Stromal cell of bone marrow (primary cell): Measurements from ENCODE around the gene SYT13.

Experiments
- DNase-seq: peaks from one replicate; pipeline ENCODE4 v3.0.0-alpha.2; 2012; ENCODE audit warnings: low read depth

SYT13 gene

DNA sequence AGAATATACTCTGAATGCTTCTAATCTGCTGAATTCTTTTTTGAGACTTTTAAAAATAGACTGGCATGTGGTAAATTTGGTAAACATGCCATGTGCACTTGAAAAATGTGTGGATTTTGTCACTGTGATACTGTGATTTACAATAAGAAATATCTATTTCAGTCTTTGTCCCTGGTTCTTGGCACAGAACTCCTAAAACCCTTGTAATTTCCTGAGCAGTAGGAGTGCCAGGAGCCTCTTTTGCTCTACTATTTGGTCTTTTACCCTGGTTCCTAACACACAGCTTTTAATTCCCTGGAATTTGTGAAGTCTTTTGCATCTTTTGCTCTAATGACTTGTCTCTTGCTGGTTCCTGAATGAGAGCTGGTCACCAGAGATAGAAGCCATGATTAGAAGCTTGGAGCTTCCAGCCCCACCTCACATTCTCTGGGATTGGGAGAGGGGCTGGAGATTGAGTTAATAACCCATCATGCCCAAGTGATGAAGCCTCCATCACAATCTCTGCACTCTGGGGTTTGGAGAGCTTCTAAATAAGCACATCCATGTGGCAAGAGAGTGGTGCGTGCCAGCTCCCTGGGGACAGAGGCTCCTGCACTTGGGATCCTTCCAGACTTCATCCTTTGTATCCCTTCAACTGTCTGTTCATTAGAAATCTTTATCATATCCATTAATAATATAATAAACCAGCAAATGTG, 27.2 kb upstream of the SYT13 start:
- no peak for DNase-seq

DNA sequence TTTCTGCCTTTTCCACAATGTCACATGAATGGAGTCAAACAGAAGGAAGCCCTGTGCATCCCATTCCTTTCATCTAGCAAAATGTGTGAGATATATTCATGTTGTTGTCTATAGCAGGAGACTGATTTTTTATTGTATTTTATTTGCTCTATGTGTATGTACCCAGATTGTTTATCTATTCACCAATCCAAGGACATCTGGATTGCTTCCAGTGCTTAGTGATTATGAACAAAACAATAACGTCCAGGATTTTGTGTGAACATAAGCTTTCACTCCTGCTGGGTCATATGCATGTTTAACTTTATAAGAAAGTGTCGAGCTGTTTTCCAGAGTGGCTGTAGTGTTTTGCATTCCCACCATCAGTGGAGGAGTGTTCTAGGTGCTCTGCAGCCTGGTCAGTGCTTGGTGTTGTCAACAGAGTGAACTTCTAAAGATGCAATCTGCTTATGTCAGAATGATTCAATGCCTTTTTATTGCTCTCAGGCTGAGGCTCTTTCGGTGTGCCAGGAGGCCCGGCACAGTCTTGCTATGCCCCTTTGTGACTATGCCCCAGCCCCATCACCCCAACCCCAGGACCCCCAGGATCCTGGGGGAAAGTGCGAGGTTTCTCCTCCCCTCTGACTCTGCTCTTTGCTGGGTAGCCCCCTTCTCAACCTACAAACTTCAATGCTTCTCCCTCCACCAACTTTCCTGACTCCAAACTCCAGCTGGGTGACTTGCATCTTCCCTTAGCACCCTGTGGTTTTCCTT, 19.9 kb upstream of the SYT13 start:
- no peak for DNase-seq

DNA sequence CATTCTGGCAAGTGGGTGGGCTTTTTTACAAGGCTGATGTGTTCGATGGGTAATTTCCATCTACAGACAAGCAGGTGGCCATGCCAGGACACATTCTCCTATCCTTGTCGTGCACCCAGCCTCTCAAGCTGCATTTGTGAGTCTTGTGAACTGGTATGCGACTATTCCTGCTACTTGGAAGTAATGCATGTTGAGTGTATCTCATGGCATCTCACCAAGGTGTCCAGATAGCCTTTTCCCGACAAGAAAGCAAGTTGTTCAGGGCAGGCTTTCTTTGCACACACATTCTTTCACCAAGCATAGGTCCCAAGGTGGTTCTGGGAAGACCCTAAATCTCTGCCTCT, 18.8 kb upstream of the SYT13 start:
- DNase-seq: no peak

DNA sequence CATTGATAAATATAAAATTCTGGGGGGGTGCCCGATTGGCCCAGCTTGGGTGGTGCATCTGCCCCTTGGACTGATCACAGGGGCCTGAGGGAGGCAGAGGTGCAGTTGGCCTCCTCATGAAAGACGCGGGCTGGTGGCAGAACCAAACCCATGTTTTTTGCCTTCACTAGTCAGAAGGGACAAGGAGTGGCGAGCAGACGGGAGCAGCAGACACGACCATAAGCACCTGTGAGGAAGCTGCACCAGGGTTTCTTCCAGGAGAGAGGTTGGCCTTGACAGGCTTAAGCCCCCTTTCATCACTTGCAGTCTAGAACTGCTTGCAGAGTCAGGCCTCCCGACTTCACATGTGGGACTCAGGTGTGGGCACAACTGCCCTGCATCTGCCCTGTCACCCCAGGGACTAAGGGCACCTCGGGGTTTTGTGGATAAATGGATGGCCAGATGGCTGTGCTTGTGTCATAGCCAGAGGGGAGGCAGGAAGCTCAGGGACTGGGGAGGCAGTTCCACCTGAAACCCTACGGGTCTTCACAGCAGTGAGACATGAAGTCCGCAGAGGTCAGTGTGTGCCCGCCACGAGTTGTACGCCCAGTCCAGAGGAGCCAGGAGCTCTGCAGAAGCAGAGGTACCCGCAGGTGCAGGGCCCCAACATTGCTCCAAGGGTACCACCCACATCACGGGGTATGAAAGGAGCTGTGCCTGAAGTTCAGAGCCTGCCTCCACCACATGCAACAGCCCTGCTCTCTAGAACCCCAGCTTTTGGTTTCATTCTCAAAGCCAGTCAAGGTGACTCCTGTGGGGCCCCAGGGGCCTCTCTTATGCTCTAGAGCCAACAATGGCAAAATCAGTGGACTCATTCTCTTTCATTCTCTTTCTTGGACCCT, 18.2 kb upstream of the SYT13 start:
- DNase-seq: no peak

DNA sequence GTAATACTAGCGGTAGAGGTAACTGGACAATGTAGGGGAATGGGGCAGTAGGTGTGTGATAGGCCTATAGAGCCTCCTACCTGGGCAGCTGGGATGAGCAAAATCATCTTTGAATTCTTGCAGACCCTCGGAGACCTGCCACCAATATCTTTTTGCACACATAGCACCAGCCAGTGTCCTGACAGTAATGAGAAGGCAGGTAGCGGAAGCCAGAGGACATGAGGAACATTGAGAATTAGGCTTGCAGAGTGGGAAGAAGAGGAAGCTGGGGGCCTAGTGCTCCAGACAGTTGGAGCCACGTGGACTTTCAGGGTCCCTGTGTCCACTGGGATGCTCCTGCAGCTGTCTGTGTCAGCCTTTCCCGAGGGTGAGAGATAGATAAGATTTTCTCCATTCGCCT, 17.2 kb upstream of the SYT13 start:
- DNase-seq: no peak

DNA sequence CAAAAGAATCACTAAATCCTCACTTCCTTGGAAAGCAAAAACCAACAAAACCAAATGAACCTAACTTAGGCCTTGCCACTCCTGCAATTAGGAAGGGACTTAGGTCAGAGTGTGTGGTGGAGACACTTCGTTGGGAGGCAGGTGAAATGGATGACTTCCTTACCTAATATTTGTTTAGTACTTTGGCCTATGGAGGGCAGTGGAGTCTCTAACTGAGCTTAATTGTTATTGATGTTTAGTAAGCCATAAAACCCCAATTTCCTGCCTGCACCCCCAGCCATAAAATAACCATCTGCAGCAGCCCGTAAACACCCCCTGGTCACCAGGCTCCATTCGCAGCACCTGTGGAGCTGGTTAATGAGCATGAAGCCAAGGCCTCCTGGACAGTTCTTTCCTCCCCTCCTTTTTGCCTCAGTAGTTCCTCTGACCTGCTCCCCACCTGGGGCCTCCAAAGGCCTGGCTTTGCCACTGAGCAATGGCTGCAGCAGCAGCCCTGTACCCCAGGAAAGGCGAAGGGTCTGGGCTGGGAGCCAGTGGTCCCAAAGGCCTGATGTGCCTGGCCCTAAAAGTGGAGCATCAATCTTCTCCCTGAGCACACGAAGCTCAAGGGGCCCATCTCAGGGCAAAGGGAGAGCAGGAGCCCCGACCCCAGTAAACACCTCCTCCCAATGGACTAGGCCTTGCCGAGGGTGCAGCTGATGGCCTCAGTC, 15.6 kb upstream of the SYT13 start:
- no peak for DNase-seq

DNA sequence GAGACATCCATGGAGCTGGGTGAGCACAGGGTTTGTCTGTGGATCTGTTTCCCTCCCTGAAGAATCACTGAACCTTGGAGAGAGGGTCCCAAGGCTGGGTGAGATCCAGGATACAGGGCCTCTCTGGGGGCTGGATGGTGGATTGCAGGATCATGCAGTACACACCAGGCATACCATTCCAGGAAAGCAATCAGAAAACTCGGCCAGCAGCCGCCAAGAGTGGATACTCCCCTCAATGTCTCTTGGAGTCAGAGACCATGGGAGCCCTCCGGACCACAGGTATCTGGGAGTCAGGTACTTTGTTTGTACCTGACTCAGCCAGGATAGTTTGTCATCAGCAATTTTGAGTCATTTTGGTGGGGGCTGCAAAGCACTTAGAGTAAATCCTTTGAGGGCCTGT, 14.6 kb upstream of the SYT13 start:
- DNase-seq: no peak

DNA sequence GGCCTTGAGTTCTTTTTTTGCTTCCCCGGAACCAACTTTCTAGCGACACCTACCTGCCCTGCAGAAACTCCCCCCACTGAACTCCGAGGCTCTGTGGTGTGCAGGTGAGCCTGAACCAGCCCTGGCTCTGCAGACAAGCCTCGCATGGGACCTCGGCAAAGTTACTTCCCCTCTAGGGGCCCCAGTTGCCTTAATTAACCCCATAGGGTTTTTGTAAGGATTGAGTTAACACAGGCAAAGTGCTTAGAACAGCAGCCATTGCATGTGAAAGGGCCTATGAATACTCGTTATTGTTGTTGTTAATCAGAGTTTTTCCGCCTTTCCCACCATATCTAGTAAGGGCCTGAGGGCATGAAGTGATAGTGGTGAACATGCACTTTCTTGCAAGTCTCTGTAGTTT, 12.6 kb upstream of the SYT13 start:
- no peak for DNase-seq

DNA sequence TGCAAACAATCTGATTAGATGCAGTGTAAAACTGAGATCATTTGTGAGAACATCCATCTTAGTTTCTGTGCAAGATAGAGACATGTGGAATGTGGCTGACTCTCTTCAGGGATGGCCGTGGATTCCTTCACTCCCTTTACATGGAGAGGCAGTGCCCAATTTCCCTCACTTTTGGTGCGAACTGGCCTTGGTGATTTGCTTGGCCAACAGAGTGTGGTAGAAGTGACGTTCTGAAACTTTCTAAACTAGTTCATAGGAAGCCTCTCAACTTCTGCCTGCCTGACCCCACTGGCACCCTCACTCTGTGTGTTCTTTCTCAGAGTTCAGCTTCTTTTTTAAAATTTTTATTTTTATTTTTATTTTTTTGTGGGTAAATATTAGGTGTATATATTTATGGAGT, 9.9 kb upstream of the SYT13 start:
- no peak for DNase-seq

DNA sequence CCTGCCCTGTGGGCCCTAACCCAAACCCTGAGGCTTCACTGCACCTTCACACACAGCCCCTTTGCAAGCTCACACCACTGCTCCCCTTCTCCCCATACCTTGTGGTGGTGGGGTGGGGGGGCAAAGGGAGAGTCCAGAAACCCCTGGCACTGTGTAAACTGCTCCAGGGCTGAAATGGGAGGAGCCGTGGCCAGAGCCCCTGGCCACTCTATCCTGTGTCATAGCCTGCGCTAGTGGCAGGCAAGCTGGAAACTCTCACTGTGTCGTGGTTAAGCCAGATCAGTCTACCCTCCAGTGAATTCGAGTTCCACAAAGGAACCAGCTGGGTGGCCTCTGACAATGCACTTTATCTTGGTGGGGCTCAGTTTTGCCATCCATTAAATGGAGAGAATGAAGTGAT, 8.4 kb upstream of the SYT13 start:
- no peak for DNase-seq

DNA sequence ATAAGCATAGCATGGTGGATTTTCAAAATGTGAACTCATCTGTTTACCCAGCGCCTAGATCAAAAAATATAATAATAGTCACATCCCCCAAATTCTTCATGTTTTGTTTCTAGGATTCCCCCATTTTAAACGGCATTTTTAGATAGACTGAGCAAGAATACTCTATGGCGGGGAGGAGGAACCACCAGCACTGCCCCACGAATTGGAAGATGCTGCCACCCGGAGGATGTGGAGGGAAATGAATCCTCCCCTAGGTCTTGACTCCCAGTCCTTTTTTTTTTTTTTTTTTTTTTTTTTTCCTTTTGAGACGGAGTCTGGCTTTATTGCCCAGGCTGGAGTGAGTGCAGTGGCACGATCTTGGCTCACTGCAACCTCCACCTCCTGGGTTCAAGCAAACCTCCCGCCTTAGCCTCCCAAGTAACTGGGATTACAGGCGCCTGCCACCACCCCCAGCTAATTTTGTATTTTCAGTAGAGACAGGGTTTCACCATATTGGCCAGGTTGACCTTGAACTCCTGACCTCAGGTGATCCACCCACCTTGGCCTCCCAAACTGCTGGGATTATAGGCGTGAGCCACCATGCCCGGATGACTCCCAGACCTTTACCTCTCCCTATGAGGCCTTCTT, 7.5 kb upstream of the SYT13 start:
- peak; percentile 79 for DNase-seq

DNA sequence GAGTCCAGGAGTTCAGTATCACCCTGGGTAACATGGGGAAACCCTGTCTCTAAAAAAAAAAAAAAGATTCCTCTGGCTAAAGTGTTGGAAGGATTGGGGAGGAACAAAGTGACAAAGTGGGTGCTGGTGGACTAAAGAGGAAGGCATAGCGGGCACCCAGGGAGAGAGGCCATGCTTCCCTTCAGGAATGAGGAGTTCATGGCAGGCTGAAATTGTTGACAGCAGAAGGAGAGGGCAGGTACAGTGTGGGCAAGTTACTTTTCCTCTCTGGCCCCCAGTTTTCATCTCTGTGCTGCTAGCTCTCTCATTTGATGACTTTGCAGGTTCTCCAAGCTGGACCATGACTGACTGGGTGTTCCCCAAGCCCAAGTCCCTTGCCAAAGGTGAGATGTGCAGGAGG, 4.4 kb upstream of the SYT13 start:
- DNase-seq: no peak

DNA sequence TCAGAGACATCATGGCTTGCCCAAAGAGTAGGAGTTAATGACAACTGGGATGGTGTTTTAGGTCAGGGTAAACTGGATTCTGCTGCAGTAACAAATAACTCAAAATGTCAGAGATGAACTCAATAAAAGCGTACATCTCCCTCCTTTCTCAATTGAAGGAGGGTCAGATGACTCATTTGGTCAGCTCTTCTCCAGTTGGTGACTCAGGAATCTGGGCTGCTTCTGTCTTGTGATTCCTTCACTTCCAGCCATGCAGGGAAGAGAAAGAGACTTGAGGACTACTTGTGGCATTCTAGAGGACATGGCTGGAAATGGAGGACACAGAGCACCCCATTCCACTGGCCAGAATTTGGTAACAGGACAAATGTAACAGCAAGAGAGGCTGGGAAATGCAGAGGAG, 3.2 kb upstream of the SYT13 start:
- DNase-seq: peak; percentile 69

DNA sequence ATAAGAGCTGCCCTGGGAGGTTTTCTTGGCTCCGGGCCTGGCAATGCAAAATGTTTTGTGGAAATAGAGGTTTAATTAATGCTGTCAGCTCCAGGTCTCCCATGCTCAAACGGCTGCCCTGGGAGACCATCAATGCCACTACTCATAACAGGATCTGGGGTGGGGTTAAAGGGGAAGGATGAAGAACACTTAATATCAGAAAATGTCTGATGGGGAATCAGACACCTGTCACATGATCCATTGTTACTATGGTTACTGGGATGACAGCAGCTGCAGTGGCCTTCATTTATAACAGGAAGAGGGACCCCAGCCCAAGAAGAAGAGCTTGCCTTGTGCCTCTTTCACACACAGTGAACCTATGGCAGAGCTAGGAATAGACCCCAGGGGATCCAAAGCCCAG, 2.2 kb upstream of the SYT13 start:
- no peak for DNase-seq

DNA sequence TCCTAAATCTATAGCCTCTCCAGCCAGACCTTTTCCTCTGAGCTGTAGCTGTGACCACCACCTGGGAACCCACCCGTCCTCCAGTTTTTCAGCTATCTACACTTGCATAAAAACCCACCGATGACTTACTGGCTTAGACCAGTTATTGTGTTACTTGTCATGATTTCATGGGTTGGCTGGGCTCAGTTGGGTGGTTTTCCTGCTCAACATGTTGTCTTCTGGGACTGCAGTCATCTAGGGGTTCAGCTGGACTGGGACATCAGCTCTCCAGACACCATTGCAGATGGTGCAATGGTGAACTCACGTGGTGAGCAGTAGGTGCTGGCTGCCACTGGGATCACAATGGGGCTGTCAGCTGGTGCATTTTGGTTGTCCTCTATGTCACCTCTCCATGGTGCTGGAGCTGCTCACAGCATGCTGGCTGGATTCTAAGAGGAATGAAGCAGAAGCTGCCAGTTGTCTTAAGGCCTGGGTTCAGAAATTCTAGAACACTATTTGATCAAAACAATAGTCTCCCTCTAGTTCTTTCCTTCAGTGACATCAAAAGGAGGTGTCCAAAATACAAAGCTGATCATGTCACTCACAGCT, 1.3 kb upstream of the SYT13 start:
- no peak for DNase-seq

DNA sequence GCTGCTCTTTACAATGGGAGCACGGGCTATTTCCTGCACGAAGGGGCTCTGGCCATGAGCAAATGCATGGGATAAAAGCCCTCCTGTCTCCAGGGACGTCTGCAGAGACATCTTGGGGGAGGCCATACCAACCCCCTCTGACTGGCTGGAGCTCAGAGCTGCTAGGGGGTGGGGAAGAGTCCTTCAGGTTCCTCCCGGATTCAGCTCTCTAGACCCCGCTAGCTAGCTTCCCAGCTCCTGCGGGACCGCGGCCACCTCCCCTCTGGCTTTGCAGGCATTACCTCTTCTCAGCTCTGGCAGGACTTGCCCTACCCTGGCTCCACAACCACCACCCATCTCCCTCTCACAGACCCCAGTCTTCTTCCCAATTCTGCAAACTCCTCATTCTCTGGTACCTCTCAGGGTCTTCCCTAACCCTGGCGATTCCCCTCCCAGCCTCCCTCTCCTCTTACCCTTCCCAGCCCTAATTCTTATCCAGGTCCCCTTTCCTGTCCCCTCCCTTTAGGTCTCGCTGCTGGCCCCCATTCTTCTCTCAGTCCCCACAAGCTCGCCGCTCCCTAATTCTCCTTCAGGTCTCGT, 802 bp downstream of the SYT13 start:
- no peak for DNase-seq

DNA sequence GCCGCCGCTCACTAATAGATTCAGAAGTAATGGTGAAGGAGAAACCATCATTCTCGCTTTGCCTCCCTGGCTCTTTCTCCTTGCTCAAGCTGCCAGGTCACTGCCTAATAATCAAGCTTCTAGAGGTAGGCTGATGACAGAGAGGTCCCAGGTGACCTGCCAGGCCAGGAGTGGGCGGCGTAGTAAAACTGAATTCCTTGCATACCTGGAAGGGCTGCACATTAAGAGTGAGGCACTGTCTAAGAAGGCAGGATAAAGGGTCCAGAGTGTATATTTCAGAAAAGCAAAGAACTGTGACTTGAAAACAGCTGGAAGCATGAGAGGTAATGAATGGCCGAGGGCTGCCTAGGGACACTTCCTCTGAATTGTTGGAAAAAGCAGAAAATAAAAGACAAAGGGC, 4.1 kb downstream of the SYT13 start:
- no peak for DNase-seq

DNA sequence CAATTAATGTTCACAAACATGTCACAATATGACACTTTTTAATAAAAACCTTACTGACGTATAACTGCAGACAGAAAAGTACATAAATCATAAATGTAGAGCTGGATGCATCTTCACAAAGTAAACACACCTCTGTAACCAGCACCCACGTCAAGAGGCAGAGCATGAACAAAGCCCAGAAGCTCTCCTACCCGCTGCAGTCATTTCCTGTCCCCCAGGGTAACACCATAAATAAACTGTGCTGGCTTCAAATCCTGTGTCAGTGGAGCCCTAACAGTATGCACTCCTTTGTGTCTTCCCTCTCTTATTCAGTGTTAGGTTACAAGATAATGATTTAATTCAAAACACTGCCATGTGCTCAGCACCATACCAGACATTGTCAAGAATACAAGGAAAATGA, 5.7 kb downstream of the SYT13 start:
- no peak for DNase-seq

DNA sequence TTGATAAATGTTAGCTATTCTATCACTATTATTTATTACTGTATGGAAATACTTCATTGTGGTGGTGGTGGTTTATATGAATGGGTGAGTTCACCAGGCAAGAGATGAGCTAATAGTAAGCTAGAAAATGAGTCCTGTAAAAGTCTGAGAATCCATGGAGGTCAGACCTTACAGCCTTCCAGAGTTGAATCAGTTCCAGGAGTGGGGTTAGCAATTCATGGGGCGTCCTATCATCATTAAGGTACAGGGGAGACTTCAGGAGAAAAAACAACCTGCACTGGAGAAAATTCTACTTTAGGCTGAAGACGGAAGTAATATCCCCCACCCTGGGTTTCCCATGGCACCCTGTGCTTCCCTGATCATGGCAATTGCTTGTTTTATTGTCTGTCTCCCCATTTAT, 6.5 kb downstream of the SYT13 start:
- DNase-seq: no peak

DNA sequence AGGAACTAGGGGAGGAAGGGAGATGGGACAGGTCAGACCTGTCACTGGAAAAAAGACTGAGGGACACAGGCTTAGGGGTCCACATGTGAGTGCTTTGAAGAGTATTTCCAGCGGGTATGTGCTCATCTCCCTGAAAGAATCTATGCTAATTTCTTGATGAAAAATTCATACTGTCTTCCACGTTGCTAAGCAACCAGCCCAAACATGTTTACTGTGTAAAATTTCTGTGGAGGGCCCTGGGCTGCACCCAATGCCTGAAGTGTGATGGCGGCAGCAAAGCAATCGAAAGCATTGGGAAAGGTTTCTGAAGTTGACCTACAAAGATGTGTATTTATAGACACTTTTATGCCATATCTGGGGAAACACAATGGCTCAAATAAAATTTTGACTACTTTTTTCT, 7.4 kb downstream of the SYT13 start:
- no peak for DNase-seq

DNA sequence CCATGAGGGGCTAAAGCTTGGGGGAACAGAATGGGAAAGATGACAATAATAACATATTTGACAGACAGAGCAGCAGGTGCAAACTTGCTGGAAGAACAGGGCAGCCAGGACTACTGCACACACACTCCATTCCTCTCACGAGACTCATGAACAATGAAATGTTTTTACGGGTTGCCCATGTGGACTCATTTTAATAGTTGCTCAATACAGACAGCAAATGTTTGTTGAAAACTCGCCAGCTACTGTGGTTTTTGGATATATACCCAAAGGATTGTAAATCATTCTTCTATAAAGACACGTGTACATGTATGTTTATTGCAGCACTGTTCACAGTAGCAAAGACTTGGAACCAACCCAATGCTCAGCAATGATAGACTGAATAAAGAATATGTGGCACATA, 10.3 kb downstream of the SYT13 start:
- no peak for DNase-seq
